Stimulated activated CD4-positive, alpha-beta T cell treated with anti-CD3 and anti-CD28 coated beads, Interleukin-4, amount 100 ng/mL, for 1 hour (primary cell): ENCODE results near the gene FBXL7.

Experiments
- DNase-seq: peaks from one replicate; pipeline ENCODE4 v3.0.0-alpha.2; 2020

Gene FBXL7

DNA sequence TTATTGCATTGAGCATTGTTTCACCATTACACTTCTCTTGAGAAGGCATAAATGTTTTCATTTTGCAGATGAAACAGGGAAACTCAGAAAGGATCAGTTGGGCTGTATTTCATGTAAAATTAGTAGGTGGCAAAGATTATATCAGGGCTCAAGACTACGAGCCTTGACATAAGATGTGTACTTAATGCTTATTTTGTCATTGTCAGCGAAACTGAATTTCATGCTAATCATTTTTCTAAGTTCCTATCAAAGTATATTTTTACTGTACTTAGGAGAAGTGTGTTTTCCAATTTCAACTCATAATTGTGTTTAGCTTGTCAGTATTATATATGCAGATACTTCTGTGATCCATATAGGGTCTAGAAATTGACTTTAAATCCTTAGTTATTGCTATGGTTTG, 123.8 kb downstream of the FBXL7 start:
- no peak for DNase-seq

DNA sequence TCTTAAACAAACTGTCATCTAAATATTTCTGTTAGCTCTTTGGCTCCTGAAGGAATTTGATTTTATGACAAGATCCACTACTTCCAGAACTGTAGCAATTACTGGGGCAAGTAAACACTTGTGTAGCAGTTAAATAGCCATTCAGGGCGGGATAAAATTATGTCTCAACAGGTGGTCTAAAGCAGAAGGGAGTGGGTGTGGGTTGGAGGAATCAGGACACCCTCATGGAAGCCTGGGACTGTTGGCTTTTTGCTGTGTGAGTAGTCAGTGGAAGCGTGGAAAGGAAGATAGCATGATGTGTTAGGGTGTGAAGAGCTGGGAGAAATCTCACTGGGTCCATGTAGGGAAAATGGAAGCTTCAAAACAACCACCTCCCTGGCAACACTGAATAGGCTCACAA, 127.1 kb downstream of the FBXL7 start:
- DNase-seq: no peak

DNA sequence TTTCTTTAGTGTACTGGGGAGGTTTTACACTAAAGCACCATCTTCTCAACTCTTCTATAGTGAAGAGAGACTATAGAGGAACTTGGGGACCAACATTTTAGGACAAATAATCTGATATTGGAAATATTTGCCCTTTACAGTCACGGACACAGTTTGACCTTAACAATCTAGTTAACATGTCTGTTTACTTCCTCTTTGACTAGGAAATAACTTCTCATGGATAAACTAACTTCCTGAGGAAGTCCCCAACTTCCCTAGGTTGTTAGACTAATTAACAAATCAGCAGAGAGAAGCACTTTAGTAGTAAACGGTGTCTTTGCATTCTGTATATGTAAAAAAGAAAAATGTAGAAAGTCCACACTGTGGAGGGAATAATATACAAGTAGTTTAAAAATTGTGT, 127.7 kb downstream of the FBXL7 start:
- DNase-seq: no peak

DNA sequence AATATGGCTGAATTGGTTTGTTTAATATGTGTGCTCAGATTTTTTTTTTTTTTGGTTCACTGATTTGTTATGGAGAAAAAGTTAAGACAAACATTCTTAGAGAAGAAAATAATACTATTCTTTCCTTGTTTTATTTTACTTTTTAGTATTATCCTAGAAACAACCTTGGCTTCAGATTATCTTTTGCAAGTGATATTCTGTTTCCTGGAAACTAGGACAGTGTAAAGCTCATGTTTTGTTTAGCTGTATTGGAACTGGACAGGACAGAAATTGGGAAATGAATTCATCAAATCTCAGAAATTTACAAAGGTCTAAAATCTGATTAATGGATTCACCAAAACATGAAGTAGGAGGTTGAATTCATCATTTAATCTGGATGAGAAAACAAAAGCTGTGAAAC, 130.5 kb downstream of the FBXL7 start:
- no peak for DNase-seq

DNA sequence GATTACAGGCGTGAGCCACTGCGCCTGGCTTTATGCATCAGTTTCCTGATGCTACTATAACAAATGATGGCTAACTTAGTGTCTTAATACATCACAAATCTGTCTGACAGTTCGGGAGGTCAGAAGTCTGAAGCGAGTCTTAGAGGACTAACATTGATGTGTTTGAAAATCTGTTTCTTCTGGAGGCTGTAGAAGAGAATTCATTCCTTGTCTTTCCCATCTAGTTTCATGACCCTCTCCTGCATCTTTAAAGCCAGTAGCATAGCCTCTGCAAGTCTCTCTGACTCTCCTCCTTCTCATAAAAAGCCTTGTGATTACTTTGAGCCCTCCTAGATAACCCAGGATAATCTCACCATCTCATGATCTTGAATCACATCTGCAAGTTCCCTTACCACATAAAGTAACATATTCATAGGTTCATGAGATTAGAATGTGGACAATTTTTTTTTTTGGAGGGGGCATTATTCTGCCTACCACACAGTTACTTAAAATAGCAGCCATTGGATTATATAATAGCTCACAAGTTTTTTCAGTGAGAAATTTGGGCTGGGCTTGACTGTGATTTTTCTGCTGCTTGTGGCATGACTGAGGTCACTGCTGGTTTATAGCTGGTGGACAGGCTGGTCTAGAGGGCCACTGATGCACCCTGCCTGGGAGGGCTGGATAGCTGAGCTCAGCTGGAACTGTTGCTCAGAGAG, 134.8 kb downstream of the FBXL7 start:
- DNase-seq: no peak

DNA sequence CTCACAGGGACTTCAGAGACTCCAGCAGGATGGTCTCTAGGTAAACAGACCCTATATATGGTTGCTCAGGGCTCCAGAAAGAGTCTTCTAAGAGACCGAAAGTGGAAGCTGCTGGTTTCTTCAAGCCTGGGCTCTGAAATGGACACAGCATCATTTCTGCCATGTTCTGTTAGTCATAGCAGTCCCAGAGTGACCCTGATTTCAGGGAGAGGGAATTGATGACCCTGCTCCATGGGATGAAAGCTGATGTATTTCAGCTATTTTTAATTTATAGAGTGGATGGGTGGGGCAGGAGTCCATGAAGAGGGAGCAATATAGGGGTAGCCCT, 135.3 kb downstream of the FBXL7 start:
- DNase-seq: no peak

DNA sequence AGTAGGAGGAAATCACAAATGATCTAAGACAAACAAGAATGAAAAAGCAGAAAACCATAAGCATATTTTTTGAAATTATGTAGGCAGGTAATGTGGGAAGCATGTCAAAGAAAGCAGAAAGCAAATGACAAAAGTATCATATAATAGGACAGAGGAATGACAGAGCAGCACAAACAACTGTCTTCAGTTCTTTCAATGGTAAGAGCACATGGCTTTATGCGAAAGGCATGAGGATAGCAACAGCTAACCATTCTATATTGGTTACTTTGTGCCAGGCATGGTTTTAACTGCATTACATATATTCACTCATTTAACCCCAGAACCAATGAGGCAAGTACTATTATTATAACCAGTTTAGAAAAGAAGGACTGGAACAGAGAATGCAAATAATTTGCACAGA, 137.4 kb downstream of the FBXL7 start:
- no peak for DNase-seq

DNA sequence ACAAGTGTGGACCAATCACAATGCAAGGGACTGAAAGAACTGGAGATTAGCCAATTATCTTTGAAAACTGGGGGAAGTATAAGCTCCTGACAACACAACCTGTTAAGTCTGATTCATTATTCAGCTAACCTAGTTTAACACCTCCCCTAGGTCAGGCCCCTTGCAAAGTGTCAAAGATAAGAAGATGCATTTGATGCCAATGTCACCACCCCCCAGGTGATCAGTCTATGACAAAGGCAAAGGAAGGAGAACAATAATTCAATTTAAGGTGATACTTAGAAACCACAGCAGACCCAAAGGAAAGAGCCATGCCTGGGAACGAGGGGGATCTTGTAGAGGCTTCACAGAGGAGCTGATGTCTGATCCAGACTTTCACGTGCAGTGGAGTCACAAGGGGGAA, 137.9 kb downstream of the FBXL7 start:
- DNase-seq: no peak

DNA sequence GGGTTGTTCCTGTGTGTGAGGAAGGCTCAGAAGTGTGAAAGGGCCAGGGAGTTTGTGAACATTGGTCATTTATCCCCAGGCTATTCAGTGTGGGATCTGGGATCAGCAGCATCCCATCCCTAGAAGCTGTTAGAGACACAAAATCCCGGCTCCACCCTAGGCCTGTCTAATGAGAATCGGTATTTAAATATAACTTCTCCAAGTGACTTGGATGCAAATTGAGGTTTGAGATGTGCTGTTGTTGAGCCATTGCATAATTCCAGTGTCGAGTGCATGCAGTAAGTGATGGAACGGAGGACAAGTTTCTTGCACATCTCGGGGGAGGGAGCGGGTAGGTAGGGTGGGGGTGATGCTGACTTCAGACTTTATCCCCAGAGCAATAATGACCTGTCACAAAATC, 138.3 kb downstream of the FBXL7 start:
- no peak for DNase-seq

DNA sequence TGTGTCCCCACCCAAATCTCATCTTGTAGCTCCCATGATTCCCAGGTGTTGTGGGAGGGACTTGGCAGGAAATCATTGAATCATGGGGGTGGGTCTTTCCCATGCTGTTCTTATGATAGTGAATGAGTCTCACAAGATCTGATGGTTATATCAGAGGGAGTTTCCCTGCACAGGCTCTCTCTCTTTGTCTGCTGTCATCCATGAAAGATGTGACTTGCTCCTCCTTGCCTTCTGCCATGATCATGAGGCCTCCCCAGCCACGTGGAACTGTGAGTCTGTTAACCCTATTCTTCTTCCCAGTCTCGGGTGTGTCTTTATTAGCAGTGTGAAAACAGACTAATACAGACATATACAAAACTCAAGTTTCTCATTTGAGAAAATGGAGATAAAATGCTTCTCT, 139.3 kb downstream of the FBXL7 start:
- no peak for DNase-seq

DNA sequence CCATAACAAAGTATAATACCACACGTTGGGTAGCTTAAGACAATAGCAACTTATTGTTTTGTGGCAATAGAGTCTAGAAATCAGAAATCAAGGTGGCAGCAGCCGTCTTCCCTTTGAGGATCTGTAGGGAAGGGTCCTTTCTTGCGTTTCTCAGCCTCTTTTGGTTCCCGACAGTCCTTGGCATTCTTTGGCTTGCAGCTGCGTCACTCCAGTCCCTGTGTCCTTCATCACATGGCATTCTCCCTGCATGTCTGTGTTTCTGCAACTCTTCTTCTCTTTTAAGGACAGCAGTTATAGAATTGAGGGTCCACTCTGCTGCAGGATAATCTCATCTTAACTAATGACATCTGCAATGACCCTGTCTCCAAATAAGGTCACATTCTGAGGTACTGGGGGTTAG, 140.1 kb downstream of the FBXL7 start:
- no peak for DNase-seq

DNA sequence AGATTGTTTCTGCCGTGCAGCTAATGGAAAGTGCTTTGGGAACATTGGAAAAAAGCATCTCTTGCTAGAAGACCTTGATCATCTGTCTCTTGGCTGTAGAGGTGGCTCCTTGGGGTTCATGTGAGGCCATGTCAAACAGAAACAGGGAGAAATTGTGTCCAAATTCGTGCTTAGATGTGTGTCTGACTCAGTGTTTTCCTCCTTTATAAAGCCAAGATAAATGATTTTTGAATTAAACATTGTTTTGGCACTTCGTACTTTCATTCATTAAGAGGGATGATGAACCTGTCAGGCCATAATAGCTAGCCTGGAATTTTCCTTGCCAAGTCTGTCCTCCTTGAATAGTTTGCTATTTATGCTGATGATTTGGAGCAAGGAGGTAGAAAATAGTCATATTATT, 143.8 kb downstream of the FBXL7 start:
- DNase-seq: no peak

DNA sequence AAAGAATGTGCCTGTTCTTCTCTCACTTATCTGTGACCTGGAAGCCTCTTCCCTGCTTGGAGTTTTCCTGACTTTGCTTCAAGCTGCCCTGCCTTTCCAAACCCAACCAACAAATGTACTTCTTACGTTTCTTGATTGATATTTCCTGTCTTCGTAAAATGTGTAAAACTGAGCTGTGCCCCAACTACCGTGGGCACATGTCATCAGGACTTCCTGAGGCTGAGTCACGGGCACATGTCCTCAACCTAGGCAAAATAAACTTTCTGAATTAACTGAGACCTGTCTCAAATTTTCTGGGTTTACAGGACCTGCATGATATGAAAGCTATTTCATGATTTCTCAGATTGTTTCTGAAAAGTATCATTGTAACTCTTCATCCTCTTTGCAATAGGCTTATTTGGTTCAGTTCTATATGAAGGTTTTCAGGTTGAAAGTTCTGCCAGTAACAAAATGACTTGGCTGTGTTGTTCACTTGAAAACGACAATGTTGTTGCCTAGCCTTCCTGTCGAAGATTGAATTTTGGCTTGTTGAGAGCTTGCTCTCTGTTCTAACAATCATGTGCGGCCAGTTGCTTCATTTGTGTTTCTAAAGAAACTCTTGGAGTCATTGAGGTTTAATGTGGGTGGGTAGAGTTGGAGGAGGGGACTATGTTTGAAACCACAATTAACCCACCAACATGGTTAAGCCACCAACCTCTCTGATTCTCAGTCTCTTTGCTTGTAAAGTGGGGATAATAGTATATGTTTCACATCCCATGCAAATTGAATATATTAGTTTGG, 145.6 kb downstream of the FBXL7 start:
- no peak for DNase-seq

DNA sequence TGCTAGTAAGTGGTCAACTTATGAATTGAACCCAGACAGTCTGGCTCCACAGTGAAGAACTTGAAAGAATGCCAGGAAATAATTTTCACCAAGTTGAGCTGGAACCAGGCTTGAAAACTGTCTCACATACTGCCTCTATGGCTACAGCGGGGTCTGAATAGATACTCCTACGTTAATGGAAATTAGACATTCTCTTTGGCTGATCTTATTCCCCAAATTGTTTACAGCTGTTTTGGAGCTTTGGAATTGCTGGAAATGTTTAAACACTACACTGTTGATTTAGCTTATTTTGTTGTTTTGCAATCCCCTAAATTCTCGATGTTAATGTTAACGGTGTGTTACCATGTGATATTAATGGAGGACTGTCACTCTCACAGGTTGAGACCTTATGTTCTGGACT, 146.4 kb downstream of the FBXL7 start:
- DNase-seq: no peak

DNA sequence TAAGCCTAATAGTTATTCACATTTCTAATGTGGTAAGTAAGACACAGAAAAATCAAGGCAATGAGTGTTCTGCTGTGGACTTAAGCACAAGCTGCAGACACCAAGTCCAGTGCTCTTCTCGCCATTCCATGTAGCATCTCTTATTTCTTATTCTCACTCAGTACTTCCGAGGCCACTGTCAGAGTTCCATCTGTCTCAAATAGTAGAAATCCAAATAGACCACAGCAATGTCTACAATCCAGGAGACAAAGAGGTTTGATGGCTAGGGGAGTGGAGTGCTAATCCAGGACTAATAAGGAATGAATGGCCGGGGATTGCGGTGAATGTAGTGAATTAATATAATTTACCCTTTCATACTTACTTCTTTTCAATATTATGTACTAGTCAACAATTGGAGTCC, 147.3 kb downstream of the FBXL7 start:
- DNase-seq: no peak

DNA sequence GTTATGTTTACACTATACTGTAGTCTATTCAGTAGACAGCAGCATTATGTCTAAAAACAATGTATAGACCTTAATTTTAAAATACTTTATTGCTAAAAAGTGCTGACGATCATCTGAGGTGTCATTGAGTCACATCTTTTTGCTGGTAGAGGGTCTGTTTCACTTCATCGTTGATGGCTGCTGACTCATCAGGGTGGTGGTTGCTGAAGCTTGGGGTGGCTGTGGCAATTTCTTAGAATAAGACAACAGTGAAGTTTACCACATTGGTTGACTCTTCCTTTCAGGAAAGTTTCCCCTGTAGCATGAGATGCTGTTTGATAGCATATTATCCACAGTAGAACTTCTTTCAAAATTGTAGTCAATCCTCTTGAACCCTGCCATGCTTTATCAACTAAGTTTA, 150.3 kb downstream of the FBXL7 start:
- no peak for DNase-seq

DNA sequence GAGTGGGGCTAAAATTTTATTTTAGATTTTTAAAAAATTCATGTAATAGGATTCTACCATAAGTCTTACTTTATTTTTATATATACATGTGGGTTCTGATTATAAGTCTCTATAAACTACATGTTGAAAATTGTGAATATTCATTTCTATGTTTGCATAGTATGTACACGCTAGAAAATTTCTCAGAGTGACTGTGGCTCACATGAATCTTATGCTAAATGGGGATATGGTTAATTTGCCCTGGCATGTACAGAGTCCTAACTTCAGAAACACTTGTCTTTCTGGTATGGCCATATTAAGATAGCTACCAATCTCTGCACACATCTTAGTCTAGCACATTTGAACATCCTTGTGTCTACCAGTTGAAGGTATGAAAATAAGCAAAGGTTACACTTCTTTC, 154.8 kb downstream of the FBXL7 start:
- DNase-seq: no peak

DNA sequence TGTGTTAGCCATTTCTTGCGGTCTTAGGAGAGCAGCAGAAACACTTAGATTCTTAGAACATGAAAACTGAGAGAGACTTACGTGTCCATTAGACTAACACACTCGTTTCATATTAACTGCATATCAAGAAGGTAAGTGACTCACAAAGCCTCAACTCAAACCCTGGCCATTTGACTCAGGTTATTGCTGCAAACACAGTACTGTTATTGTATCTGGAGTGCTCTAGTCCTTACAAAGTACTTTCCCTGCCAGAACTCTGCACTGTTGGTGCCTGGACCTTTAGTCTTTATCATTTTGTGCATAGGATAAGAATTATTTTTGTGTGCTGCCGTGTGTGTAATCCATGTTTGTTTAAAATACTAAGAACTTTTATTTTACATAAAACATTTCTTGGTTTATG, 155.7 kb downstream of the FBXL7 start:
- no peak for DNase-seq

DNA sequence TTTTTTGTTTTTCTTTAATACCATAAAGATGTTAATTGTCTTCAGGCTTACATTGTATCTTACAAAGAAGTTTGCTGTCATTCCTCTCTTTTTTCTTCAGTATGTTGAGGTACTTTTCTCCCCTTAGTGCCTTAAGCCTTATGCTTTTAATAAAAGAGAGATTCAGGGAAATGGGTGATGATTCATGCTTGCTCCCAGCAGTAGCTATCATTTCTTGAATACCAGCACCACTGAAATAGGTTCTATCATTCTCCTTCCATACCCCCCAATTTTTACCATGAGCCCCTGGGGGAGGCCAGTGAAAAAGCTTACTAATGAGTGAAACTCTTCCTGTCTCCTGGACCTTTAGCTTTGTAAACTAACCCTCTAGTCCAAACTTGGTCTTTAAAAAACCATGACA, 165.0 kb downstream of the FBXL7 start:
- DNase-seq: no peak

DNA sequence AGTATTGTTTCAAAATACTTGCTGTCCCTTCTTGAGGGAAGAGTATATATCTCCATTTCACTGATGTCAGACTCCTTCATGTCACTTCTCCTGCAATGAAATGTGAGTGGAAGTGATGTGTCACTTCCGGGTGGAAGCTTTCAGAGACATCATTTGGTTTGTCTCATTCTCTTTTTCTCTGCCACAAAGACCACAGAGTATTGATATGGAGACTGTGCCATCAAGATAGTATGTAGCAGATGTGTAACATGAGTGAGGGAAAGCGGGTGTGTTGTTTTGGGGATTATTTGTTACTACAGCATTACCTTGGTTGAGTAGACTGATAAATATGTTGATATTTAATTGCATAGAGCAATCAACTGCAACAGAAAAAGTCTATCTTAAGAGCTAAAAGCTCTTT, 169.8 kb downstream of the FBXL7 start:
- no peak for DNase-seq

DNA sequence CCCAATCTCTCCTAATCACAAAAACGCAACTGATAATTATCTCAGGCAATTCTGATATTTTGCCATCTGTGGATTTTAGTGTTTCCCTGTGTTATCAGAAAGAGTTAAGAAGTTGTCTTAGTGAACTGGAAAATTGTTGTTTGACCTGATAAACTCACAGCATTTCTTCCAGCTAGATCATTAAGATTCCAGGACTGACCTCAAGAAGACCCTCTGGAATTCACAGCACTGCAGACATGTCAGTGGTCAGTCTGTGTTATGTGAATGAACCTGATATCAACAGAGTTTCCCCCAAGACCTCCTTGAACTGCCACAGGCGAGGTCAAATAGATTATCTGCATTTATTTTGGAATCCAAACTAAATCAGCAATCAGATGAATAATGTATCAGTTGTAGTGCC, 174.7 kb downstream of the FBXL7 start:
- no peak for DNase-seq

DNA sequence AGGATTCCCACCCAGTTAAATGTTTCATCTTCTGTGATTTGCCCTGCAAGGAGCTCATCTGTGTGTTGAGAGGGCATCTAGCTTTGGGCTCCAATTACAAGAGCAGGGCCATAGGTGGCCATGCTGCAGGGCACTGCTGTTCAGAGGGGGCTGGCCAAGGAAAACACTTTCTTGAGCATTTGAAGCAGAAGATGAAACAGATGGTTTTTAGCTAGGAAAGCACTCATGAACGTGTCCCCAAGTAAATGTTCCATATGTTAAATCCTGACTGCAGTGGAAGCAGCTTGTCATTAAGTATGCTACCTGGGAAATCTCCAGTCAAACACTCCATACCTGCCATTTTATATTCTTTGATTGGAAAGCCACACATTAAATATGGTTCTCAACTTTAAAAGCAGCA, 176.6 kb downstream of the FBXL7 start:
- DNase-seq: no peak

DNA sequence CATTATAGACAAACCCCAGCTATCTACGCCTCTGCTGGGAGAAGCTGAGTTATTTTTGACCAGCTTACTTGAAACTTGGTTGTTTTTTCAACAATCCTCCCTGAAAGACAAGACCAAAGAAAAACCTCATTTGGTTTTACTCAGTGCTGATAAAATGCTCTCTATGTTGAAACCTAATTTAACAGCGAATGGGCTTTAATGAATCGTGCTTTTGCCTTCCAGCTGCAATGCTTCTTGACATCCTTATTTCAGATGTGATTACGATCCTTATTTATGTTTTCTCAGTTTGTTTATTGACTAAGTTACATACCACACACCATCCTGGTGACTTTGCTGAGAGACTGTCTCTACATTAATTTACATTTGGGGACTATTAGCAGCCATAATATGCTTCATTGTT, 179.2 kb downstream of the FBXL7 start:
- DNase-seq: no peak

DNA sequence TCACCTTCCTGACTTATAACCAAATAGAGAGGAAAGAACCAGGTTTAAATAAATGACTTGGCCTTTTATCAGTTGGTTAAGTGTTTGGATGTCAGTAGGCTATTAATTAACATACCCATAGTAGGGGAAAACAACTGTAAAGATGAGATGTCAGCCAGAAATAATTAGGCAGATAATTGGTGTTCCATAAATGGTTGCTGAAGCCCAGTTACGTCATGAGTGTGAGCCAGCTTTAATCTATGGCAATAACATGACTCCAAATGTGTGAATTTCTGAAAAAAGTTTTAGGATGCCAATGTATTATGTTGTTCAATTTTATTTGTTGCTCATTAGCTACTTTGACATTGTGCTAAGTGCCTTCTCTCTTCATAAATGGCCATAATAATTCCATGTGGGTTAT, 180.5 kb downstream of the FBXL7 start:
- no peak for DNase-seq

DNA sequence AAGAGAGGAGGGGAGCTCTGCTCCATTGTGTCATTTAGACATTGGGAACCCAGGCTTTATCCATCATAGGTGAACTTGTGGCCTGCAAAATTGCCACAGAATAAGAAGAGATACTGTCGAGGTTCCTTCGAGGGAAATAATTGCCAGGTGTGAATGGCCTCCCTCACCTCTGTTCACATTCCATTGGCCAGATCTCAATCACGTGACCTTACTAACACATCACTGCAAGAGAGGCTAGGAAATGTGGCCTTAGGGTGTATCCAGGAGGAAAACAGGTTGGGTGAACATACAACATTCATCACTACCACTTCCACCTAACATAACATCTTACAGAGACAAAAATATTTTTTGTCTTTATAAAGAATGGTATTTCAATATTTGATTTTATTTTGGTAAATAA, 182.1 kb downstream of the FBXL7 start:
- no peak for DNase-seq
